K562 (cell line): ENCODE data around the gene DGKE. TPM values are rescaled to one million over a fixed set of nuclear protein-coding genes. Genes with fewer than 3 reads are reported as not detected.

ENCODE experiments used
- ARNT ChIP-seq, 2 experiments: fragments of 450-650 bp; IDR thresholded peaks; 2 replicates each; pipeline ENCODE4 v1.6.1; 2016; ENCODE audit warnings: mild to moderate bottlenecking in 1 of 2
- CBFB ChIP-seq: sonication (generic); formaldehyde crosslinking; IDR thresholded peaks from 2 replicates; pipeline ENCODE4 v1.4.0; 2020; ENCODE audit warnings: mild to moderate bottlenecking, missing genetic modification reagents
- CXXC5 ChIP-seq: fragments of 250-450 bp; sonication (Bioruptor Pico); IDR thresholded peaks from 2 replicates; pipeline ENCODE4 v1.8.0; 2022; ENCODE audit warnings: inconsistent platforms, mild to moderate bottlenecking, moderate library complexity
- DPF2 ChIP-seq: fragments of 450-650 bp; IDR thresholded peaks from 2 replicates; pipeline ENCODE4 v1.6.1; 2016
- ELF2 ChIP-seq: fragments of 250-450 bp; sonication (Bioruptor Pico); IDR thresholded peaks from 2 replicates; pipeline ENCODE4 v1.5.0; 2021; ENCODE audit warnings: mild to moderate bottlenecking
- EP300 ChIP-seq: IDR thresholded peaks from 2 replicates; pipeline ENCODE4 v1.6.1; 2012; ENCODE audit warnings: low read length, improper control_type of control experiment
- MYC ChIP-seq, 2 experiments: fragments of 250-450 bp in 1 of 2; sonication (Bioruptor Pico) in 1 of 2; IDR thresholded peaks; 2 replicates each; pipeline versions ENCODE4 v1.5.1 to v1.6.1; 2012 to 2021; ENCODE audit warnings: low read depth in 2 of 2, borderline replicate concordance in 1 of 2, improper control_type of control experiment in 1 of 2, low read length in 1 of 2, mild to moderate bottlenecking in 1 of 2, moderate library complexity in 1 of 2
- NCOA1 ChIP-seq: fragments of 450-650 bp; IDR thresholded peaks from 2 replicates; pipeline ENCODE4 v1.6.1; 2016; ENCODE audit warnings: low read depth
- OTX1 ChIP-seq: fragments of 450-650 bp; formaldehyde crosslinking; IDR thresholded peaks from 2 replicates; pipeline ENCODE4 v1.4.0; 2022; ENCODE audit warnings: mild to moderate bottlenecking
- POLR2AphosphoS5 ChIP-seq: IDR thresholded peaks from 2 replicates; pipeline ENCODE4 v1.6.1; 2011; ENCODE audit warnings: mild to moderate bottlenecking, low read depth, low read length, moderate library complexity; ENCODE audit not compliant: control insufficient read depth, insufficient read depth
- PURB ChIP-seq: sonication (generic); formaldehyde crosslinking; IDR thresholded peaks from 2 replicates; pipeline ENCODE4 v1.9.0; 2021; ENCODE audit warnings: low read depth, mild to moderate bottlenecking, missing genetic modification reagents
- RBBP5 ChIP-seq: fragments of 200-600 bp; sonication (generic); IDR thresholded peaks from 2 replicates; pipeline ENCODE4 v1.6.1; 2012; ENCODE audit warnings: borderline replicate concordance, mild to moderate bottlenecking, low read length, control low read depth, inconsistent platforms; ENCODE audit not compliant: insufficient read depth, poor library complexity, severe bottlenecking
- RBM25 ChIP-seq: fragments of 200-400 bp; formaldehyde crosslinking; IDR thresholded peaks from 2 replicates; pipeline ENCODE4 v1.6.1; 2018; ENCODE audit warnings: low read length, low read depth, moderate library complexity; ENCODE audit not compliant: severe bottlenecking
- SP1 ChIP-seq: sonication (generic); formaldehyde crosslinking; IDR thresholded peaks from 2 replicates; pipeline ENCODE4 v1.8.1; 2022; ENCODE audit warnings: mild to moderate bottlenecking, missing genetic modification reagents
- TGIF2 ChIP-seq: sonication (generic); formaldehyde crosslinking; IDR thresholded peaks from 2 replicates; pipeline ENCODE4 v1.8.1; 2022; ENCODE audit warnings: mild to moderate bottlenecking, missing genetic modification reagents, moderate library complexity
- TOE1 ChIP-seq, 2 experiments: fragments of 450-650 bp in 1 of 2; sonication (generic) in 1 of 2; formaldehyde crosslinking in 1 of 2; IDR thresholded peaks; 2 replicates each; pipeline versions ENCODE4 v1.7.1 to v1.8.0; 2016 to 2022; ENCODE audit warnings: borderline replicate concordance in 2 of 2, mild to moderate bottlenecking in 2 of 2, antibody characterized with exemption in 1 of 2, inconsistent platforms in 1 of 2, low read depth in 1 of 2, missing genetic modification reagents in 1 of 2, moderate library complexity in 1 of 2
- TRIM28 ChIP-seq: fragments of 450-650 bp; IDR thresholded peaks from 2 replicates; pipeline ENCODE4 v1.6.1; 2017
- ZEB2 ChIP-seq: fragments of 450-650 bp; IDR thresholded peaks from 2 replicates; pipeline ENCODE4 v1.6.1; 2016
- ZFX ChIP-seq: sonication (generic); formaldehyde crosslinking; IDR thresholded peaks from 2 replicates; pipeline ENCODE4 v1.8.0; 2022; ENCODE audit warnings: mild to moderate bottlenecking, missing genetic modification reagents, moderate library complexity
- ZNF324 ChIP-seq: fragments of 250-450 bp; sonication (Bioruptor Pico); IDR thresholded peaks from 2 replicates; pipeline ENCODE4 v1.4.0; 2020; ENCODE audit warnings: mild to moderate bottlenecking
- ZNF79 ChIP-seq: fragments of 250-450 bp; sonication (Bioruptor Pico); IDR thresholded peaks from 2 replicates; pipeline ENCODE4 v1.4.0; 2020; ENCODE audit warnings: low read depth, mild to moderate bottlenecking, moderate library complexity
- polyA plus RNA-seq, 8 experiments: library from polyadenylated mRNA; depleted of rRNA in 4 of 8; stranded (reverse) in 5 of 8; unstranded in 3 of 8; fragments of >200 nt; fragmentation: Nextera tagmentation in 2 of 8; fragmentation: Illumina TruSeq in 1 of 8; extraction: Ambion mirVana in 2 of 8; extraction: Trizol in 1 of 8; gene quantifications; 2 replicates each; pipeline versions ENCODE4 v1.2.1 to v1.2.3, GENCODE V29; 2011 to 2014; ENCODE audit warnings: inconsistent platforms in 1 of 8, missing spikeins in 1 of 8
- total RNA-seq, 7 experiments: library from RNA; depleted of rRNA in 6 of 7; stranded (reverse); fragments of >200 nt in 6 of 7; fragmentation: Illumina TruSeq in 2 of 7; extraction: Trizol in 2 of 7; gene quantifications; 2 replicates each; pipeline versions ENCODE4 v1.2.1 to v1.2.3, GENCODE V29; 2011 to 2021; ENCODE audit warnings: low replicate concordance in 1 of 7
- TF ChIP-seq, protein P1 (sequence below): IDR thresholded peaks from 2 replicates; pipeline ENCODE4 v1.6.1; 2014; ENCODE audit warnings: antibody characterized with exemption
- TF ChIP-seq, protein P2 (sequence below): fragments of 450-650 bp; IDR thresholded peaks from 2 replicates; pipeline ENCODE4 v1.6.1; 2016
- TF ChIP-seq, protein P3 (sequence below): sonication (generic); formaldehyde crosslinking; IDR thresholded peaks from 2 replicates; pipeline ENCODE4 v1.8.0; 2022; ENCODE audit warnings: missing genetic modification reagents, mild to moderate bottlenecking, moderate library complexity, borderline replicate concordance

DGKE gene
- total and polyA plus RNA-seq, 9 of the 15 experiments (the other 6 are each of a cell fraction or from before 2014, with no cell fraction given) = 1.3 to 9.9 (median 5.9) TPM

DNA sequence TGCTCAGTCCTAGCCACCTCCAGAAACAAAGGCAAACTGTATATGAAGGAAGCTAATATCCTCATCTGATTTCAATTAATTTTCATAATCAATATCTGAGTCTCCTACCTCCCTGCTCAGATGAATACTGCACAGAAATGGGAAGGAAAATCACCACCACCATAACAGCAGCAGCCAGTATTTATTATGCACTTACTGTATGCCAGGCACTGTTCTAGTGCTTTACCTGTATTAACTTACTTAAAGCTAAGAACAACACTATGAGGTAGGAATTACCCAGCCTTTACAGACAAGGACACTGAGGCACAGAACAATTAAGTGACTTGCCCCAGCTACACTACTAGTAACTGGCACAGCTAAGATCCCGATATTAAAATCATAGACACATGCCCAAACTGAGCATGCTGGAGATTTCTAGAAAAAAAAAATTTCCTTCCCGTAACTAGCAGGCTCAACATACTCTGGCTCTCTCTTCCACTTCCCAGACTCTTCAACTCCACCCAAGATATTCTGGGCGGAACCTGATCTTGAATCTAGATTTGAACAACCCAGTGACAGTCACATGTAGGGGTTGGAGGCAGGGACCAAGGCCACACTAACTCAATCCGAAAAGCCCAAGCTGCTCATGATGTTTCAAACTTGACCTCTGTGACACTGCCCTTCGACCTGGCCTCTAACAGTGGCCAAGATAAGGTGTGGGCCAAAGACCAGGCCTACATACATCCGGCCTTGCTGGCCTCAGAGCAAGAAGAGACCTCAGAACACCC, 76.0 kb downstream of the DGKE start (continued):
- TF ChIP-seq NCOA1 = peak; percentile 63; the same call in 1 of the 2 replicates
- peak; percentile 72 for TF ChIP-seq DPF2
- no peak for TF ChIP-seq ARNT (IDR thresholded peaks at IDR 0.05)
- peak; percentile 88; the same call in 1 of the 2 replicates for TF ChIP-seq OTX1 (CRISPR knock-in tag)
- peak; percentile 45; the same call in 1 of the 2 replicates for TF ChIP-seq ZEB2
- TF ChIP-seq TOE1 (IDR thresholded peaks at IDR 0.05; ENCODE audit: borderline replicate concordance) = peak; percentile 51; the same call in 1 of the 2 replicates
- no peak for TF ChIP-seq TOE1 (CRISPR knock-in tag; IDR thresholded peaks at IDR 0.05; ENCODE audit: borderline replicate concordance, low read depth)
- peak; percentile 67 for TF ChIP-seq EP300
- TF ChIP-seq, protein P1, sequence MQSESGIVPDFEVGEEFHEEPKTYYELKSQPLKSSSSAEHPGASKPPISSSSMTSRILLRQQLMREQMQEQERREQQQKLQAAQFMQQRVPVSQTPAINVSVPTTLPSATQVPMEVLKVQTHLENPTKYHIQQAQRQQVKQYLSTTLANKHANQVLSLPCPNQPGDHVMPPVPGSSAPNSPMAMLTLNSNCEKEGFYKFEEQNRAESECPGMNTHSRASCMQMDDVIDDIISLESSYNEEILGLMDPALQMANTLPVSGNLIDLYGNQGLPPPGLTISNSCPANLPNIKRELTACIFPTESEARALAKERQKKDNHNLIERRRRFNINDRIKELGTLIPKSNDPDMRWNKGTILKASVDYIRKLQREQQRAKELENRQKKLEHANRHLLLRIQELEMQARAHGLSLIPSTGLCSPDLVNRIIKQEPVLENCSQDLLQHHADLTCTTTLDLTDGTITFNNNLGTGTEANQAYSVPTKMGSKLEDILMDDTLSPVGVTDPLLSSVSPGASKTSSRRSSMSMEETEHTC = peak; percentile 86
- TF ChIP-seq, protein P2, sequence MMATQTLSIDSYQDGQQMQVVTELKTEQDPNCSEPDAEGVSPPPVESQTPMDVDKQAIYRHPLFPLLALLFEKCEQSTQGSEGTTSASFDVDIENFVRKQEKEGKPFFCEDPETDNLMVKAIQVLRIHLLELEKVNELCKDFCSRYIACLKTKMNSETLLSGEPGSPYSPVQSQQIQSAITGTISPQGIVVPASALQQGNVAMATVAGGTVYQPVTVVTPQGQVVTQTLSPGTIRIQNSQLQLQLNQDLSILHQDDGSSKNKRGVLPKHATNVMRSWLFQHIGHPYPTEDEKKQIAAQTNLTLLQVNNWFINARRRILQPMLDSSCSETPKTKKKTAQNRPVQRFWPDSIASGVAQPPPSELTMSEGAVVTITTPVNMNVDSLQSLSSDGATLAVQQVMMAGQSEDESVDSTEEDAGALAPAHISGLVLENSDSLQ = peak; percentile 77
- peak; percentile 32; the same call in 1 of the 2 replicates for TF ChIP-seq ZNF324 (CRISPR knock-in tag)
- TF ChIP-seq CBFB (CRISPR knock-in tag) = no peak
- TF ChIP-seq POLR2AphosphoS5 = peak; percentile 46; the same call in 1 of the 2 replicates
- TF ChIP-seq ZNF79 (CRISPR knock-in tag) = peak; percentile 53; the same call in 1 of the 2 replicates
- peak; percentile 39 for TF ChIP-seq RBBP5
- TF ChIP-seq ELF2 (CRISPR knock-in tag) = no peak
- TF ChIP-seq TRIM28 = 0 out of 2 replicates have a peak, but pooled peaks have one; percentile 23
- peak; percentile 80 for TF ChIP-seq MYC (IDR thresholded peaks at IDR 0.05; ENCODE audit: low read depth, low read length)
- TF ChIP-seq MYC (CRISPR knock-in tag; IDR thresholded peaks at IDR 0.05; ENCODE audit: borderline replicate concordance, low read depth) = no peak
- TF ChIP-seq ZFX (CRISPR knock-in tag) = peak; percentile 90
- 0 out of 2 replicates have a peak, but pooled peaks have one; percentile 50 for TF ChIP-seq SP1 (CRISPR knock-in tag)
- TF ChIP-seq CXXC5 (CRISPR knock-in tag) = peak; percentile 78
- TF ChIP-seq, protein P3, sequence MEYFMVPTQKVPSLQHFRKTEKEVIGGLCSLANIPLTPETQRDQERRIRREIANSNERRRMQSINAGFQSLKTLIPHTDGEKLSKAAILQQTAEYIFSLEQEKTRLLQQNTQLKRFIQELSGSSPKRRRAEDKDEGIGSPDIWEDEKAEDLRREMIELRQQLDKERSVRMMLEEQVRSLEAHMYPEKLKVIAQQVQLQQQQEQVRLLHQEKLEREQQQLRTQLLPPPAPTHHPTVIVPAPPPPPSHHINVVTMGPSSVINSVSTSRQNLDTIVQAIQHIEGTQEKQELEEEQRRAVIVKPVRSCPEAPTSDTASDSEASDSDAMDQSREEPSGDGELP (CRISPR knock-in tag) = peak; percentile 69; the same call in 1 of the 2 replicates
- no peak for TF ChIP-seq TGIF2 (CRISPR knock-in tag)
- peak; percentile 38 for TF ChIP-seq RBM25
- no peak for TF ChIP-seq PURB (CRISPR knock-in tag)
